BE2C (cell line): ENCODE data around the gene NPLOC4.
"Not testable (repeated sequence)": the region's sequence is repeated elsewhere in the genome, so short reads cannot be mapped to it uniquely, and the experiment has no call there.

Experiments used
- DNase-seq: peaks from one replicate; pipeline ENCODE4 v3.0.0-alpha.2; 2020
- H3K27me3 ChIP-seq: fragments of 250-450 bp; sonication (Bioruptor Pico); 2 replicates; pipeline ENCODE4 v1.5.1; 2020; ENCODE audit warnings: mild to moderate bottlenecking
- H3K36me3 ChIP-seq: fragments of 250-450 bp; sonication (Bioruptor Pico); 2 replicates; pipeline ENCODE4 v1.5.1; 2020; ENCODE audit warnings: mild to moderate bottlenecking
- H3K4me1 ChIP-seq: fragments of 250-450 bp; sonication (Bioruptor Pico); 2 replicates; pipeline ENCODE4 v1.5.1; 2020
- H3K4me3 ChIP-seq: 2 replicates; pipeline ENCODE4 v1.5.1; 2011; ENCODE audit warnings: low read depth, low read length
- H3K9me3 ChIP-seq: fragments of 250-450 bp; sonication (Bioruptor Pico); 2 replicates; pipeline ENCODE4 v1.5.1; 2020
- CTCF ChIP-seq: IDR thresholded peaks from 2 replicates; pipeline ENCODE4 v1.5.1; 2012; ENCODE audit warnings: mild to moderate bottlenecking, low read depth, low read length

NPLOC4 gene

GRCh38 chr17:81631482-81631881 lies 5.4 kb downstream of the NPLOC4 start:
- H3K36me3 ChIP-seq, result peaks cover 36% of the 10 kb centered on the region
- H3K4me3 ChIP-seq, result no peak overlapping the region
- no peak for TF ChIP-seq CTCF
- no peaks in the 10 kb centered on the region for H3K27me3 ChIP-seq
- no peak for DNase-seq
- H3K9me3 ChIP-seq, result no peaks in the 10 kb centered on the region
- H3K4me1 ChIP-seq, result no peaks in the 10 kb centered on the region

GRCh38 chr17:81630274-81630673 lies 6.6 kb downstream of the NPLOC4 start:
- Histone ChIP-seq H3K9me3 (no peaks in the 10 kb centered on the region), H3K4me3 (no peak overlapping the region), H3K36me3 (peaks cover 41% of the 10 kb centered on the region), H3K4me1 (no peaks in the 10 kb centered on the region), H3K27me3 (no peaks in the 10 kb centered on the region)
- no peak for DNase-seq
- no peak for TF ChIP-seq CTCF

DNA sequence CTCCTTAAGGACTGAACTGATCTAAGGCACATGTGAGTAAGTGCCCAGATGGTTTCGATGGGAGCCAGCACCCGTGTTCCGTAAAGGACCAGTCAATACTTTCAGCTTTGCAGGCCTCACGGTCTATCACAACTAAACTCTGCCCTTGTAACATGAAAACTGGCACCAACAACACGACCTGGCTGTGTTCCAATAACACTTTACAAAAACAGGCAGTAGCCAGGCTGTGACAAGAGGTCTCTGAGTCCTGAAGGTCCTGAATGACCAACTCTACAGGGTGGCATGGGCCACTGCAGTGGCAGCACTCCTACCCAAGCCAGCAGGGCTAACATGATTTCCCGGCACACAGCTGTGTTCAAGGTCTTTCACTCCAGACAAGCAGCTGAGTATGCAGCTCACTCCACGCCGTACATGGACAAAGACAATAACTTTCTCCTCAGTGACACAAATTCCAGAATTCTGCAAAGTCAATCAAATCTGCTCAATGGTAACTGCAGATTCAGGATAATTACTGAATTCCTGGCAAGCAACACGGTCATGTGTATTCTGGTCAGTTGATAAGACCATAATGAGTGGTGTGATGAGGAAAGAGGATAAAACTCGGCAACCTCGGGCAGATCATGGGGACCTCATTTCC lies 15.3 kb downstream of the NPLOC4 start:
- no peak for TF ChIP-seq CTCF
- no peak for DNase-seq
- Histone ChIP-seq H3K4me1 (no peaks in the 10 kb centered on the region; the same call in 1 of the 2 replicates), H3K27me3 (no peaks in the 10 kb centered on the region), H3K4me3 (no peak overlapping the region), H3K36me3 (peaks cover 73% of the 10 kb centered on the region), H3K9me3 (no peaks in the 10 kb centered on the region; the same call in 1 of the 2 replicates)

GRCh38 chr17:81618307-81618706 lies 18.6 kb downstream of the NPLOC4 start:
- H3K27me3 ChIP-seq, DNase-seq, H3K4me3 ChIP-seq, H3K9me3 ChIP-seq, H3K4me1 ChIP-seq: not testable (repeated sequence)
- peaks cover 58% of the 10 kb centered on the region for H3K36me3 ChIP-seq

- Histone ChIP-seq H3K4me3 (no peak overlapping the region), H3K36me3 (peaks cover 57% of the 10 kb centered on the region), H3K27me3 (no peaks in the 10 kb centered on the region), H3K4me1 (no peaks in the 10 kb centered on the region; the same call in 1 of the 2 replicates), H3K9me3 (no peaks in the 10 kb centered on the region; the same call in 1 of the 2 replicates)
- no peak for TF ChIP-seq CTCF
- no peak for DNase-seq
Measured at GRCh38 chr17:81616877-81617276, 20.0 kb downstream of the NPLOC4 start.

GRCh38 chr17:81615401-81615930 lies 21.4 kb downstream of the NPLOC4 start:
- DNase-seq, result no peak

More at GRCh38 chr17:81615401-81615930, 21.4 kb downstream of the NPLOC4 start:
- TF ChIP-seq CTCF, result no peak
- H3K9me3 ChIP-seq, result no peaks in the 10 kb centered on the region
- H3K27me3 ChIP-seq, result no peaks in the 10 kb centered on the region
- H3K4me3 ChIP-seq, result no peak overlapping the region
- H3K4me1 ChIP-seq, result no peaks in the 10 kb centered on the region
- H3K36me3 ChIP-seq, result peaks cover 48% of the 10 kb centered on the region
